Left ventricle myocardium inferior (tissue), 1 donor: ENCODE results near the gene PBX3. TPM values are rescaled to one million over a fixed set of nuclear protein-coding genes. Genes with fewer than 3 reads are reported as not detected.

Experiments
- DNase-seq: peaks from one replicate; pipeline ENCODE4 v3.0.0-alpha.2; 2020
- H3K27ac ChIP-seq: fragments of 200-600 bp; replicated peaks from 2 replicates; pipeline ENCODE4 v1.8.0; 2021
- H3K27me3 ChIP-seq: fragments of 200-600 bp; 2 replicates; pipeline ENCODE4 v1.8.0; 2021; ENCODE audit warnings: low read depth
- H3K36me3 ChIP-seq: fragments of 200-600 bp; 2 replicates; pipeline ENCODE4 v1.8.0; 2021
- H3K4me1 ChIP-seq: fragments of 200-600 bp; 2 replicates; pipeline ENCODE4 v1.8.0; 2021
- H3K4me3 ChIP-seq: fragments of 200-600 bp; 2 replicates; pipeline ENCODE4 v1.8.0; 2021; ENCODE audit warnings: mild to moderate bottlenecking, moderate library complexity
- H3K9me3 ChIP-seq: fragments of 200-600 bp; replicated peaks from 2 replicates; pipeline ENCODE4 v1.8.0; 2021
- CTCF ChIP-seq: fragments of 200-600 bp; IDR thresholded peaks from 2 replicates; pipeline ENCODE4 v1.8.0; 2021; ENCODE audit warnings: antibody characterized with exemption, mild to moderate bottlenecking, borderline replicate concordance
- intact Hi-C: fragments of 100-400 bp; cut with micrococcal nuclease; formaldehyde crosslinking; loops from one replicate; pipeline ENCODE4 v1.11.0; 2022
- total RNA-seq: library from RNA; stranded (reverse); fragmentation: NEBNext Ultra II Directional; extraction: Animal tissue kit (Norgen Biotek cat#: 25700); gene quantifications from one replicate; pipeline ENCODE4 v1.2.1, GENCODE V29; 2021
- donor health status: DM: no; HTN: yes; CAD: no; lungs with severe emphysema.

PBX3 gene
- total RNA-seq, 1 donor from 2014 or later = 44.2 TPM

GRCh38 chr9:125856331-125856730, 109.2 kb downstream of the PBX3 start:
- peaks cover 21% of the 10 kb centered on the region for H3K4me1 ChIP-seq
- intact Hi-C loops = no loop called here
- H3K27ac ChIP-seq = no peak overlapping the region
- TF ChIP-seq CTCF = no peak
- DNase-seq = no peak
- H3K4me3 ChIP-seq = no peak overlapping the region
- H3K27me3 ChIP-seq = no peaks in the 10 kb centered on the region
- H3K36me3 ChIP-seq = no peaks in the 10 kb centered on the region
- H3K9me3 ChIP-seq = no peaks in the 10 kb centered on the region

DNA sequence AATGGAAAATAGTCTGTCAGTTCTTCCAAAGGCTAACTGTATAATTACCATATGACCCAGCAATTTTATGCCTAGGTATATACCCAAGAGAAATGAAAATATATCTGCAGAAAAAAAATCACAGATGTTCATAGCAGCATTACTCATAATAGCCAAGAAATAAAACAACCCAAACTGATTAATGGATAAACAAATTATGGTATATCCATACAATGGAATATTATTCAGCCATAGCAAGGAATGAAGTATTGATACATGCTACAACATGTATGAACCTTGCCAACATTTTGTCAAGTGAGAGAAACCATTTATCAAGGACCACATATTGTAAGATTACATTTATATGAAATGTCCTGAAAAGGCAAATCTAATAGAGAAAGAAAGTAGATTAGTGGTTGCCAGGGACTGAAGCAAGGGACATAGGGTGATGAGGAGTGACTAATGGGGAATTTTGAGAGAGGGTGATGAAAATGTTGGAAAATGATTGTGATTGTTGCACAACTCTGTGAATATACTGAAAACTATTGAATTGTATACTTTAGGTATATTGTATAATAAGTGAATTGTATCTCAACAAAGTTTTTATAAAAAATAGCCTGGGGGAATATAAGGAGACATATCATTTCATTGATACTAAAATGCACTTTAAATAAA, 114.4 kb downstream of the PBX3 start:
- no peak overlapping the region for H3K4me3 ChIP-seq
- H3K4me1 ChIP-seq = no peaks in the 10 kb centered on the region
- no peaks in the 10 kb centered on the region for H3K36me3 ChIP-seq
- intact Hi-C loops = no loop called here
- no peak for TF ChIP-seq CTCF
- H3K9me3 ChIP-seq = no peaks in the 10 kb centered on the region
- no peak for DNase-seq
- no peak overlapping the region for H3K27ac ChIP-seq
- H3K27me3 ChIP-seq = no peaks in the 10 kb centered on the region

DNA sequence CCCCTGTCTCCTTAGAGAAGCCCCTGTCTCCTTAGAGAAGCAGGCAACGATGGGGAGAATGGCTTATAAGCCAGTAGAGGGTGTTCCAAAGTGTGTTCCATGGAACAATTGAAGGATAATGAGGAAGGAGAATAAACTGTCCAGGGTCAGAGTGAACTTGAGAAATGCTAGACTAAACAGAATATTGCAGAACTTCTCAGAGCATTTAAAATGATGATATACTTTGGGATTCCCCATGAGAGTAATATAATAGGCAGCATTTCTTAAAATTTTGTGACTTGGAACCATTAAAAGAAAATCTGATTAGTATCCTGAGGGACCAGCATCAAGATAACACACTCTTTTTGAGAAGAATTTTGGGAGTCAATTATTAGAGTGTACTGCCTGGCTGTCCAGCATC, 116.8 kb downstream of the PBX3 start:
- Histone ChIP-seq H3K4me3 (no peak overlapping the region), H3K4me1 (peaks cover 7% of the 10 kb centered on the region), H3K9me3 (no peaks in the 10 kb centered on the region), H3K27me3 (no peaks in the 10 kb centered on the region), H3K27ac (no peak overlapping the region), H3K36me3 (no peaks in the 10 kb centered on the region)
- intact Hi-C loops = no loop called here
- DNase-seq = no peak
- TF ChIP-seq CTCF = no peak

DNA sequence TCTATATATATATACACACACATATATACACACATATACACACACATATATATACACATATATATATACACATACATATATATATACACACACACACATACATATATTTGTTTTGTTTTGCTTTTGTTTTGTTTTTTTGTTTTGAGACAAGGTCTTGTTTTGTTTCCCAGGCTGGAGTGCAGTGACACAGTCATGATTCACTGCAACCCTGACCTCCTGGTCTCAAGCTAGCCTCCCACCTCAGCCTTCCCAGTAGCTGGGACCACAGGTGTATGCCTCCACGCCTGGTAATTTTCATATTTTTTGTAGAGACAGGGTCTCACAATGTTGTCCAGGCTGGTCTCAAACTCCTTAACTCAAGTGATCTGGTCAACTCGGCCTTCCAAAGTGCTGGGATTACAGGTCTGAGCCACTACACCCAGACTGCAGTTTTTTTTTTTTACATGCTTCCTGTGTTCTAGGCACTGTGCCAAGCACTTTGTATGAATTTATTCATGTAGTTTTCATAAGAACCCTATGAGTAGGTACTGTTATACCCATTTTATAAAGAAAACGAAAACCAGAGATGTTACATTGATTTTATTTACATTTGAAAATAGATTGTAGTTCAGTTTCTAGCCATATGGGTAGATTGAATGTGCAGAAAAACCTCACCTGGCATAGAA, 120.7 kb downstream of the PBX3 start:
- no peak overlapping the region for H3K27ac ChIP-seq
- no peaks in the 10 kb centered on the region for H3K36me3 ChIP-seq
- no peaks in the 10 kb centered on the region for H3K27me3 ChIP-seq
- DNase-seq = no peak
- TF ChIP-seq CTCF = no peak
- no peaks in the 10 kb centered on the region for H3K9me3 ChIP-seq
- H3K4me3 ChIP-seq = no peak overlapping the region
- intact Hi-C loops = no loop called here
- H3K4me1 ChIP-seq = peaks cover 7% of the 10 kb centered on the region

GRCh38 chr9:125878164-125878631, 131.0 kb downstream of the PBX3 start:
- H3K36me3 ChIP-seq = no peaks in the 10 kb centered on the region
- H3K9me3 ChIP-seq = no peaks in the 10 kb centered on the region
- no peak for TF ChIP-seq CTCF
- no peak for DNase-seq
- H3K4me3 ChIP-seq = no peak overlapping the region
- peaks cover 12% of the 10 kb centered on the region for H3K4me1 ChIP-seq
- H3K27me3 ChIP-seq = no peaks in the 10 kb centered on the region
- H3K27ac ChIP-seq = no peak overlapping the region
- intact Hi-C loops = no loop called here
